RPMI7951 (cell line): Measurements from ENCODE around the gene PPP1R26. TPM values are rescaled to one million over a fixed set of nuclear protein-coding genes. Genes with fewer than 3 reads are reported as not detected.

Experiments used
- DNase-seq: peaks from one replicate; pipeline ENCODE4 v3.0.0-alpha.2; 2012; ENCODE audit warnings: low read depth
- total RNA-seq: library from RNA; depleted of rRNA; stranded (reverse); fragments of >200 nt; shearing (Covaris generic); gene quantifications from 2 replicates; pipeline ENCODE4 v1.2.3, GENCODE V29; 2014

Gene PPP1R26
- total RNA-seq, 1 experiment from 2014 or later, result 0.24 TPM

GRCh38 chr9:135464181-135464580 is 15.4 kb upstream of the PPP1R26 start:
- DNase-seq, result no peak

- DNase-seq, result no peak
Observed at GRCh38 chr9:135468854-135469521, 10.6 kb upstream of the PPP1R26 start.

GRCh38 chr9:135471791-135472640 is 7.6 kb upstream of the PPP1R26 start:
- DNase-seq, result no peak

- no peak for DNase-seq
Observed at GRCh38 chr9:135473972-135474543, 5.5 kb upstream of the PPP1R26 start.

GRCh38 chr9:135474915-135475314 is 4.7 kb upstream of the PPP1R26 start:
- no peak for DNase-seq

GRCh38 chr9:135476561-135477355 is 2.8 kb upstream of the PPP1R26 start:
- no peak for DNase-seq

- DNase-seq, result no peak
Observed at GRCh38 chr9:135478191-135478590, 1.4 kb upstream of the PPP1R26 start.

GRCh38 chr9:135478829-135479468 is 633 bp upstream of the PPP1R26 start:
- DNase-seq, result no peak

GRCh38 chr9:135480071-135480939 is 723 bp downstream of the PPP1R26 start:
- no peak for DNase-seq

- DNase-seq, result no peak
Observed at GRCh38 chr9:135480940-135481310, 1.3 kb downstream of the PPP1R26 start.

GRCh38 chr9:135482015-135482754 is 2.6 kb downstream of the PPP1R26 start:
- DNase-seq, result no peak

- DNase-seq, result no peak
Observed at GRCh38 chr9:135484460-135485277, 5.1 kb downstream of the PPP1R26 start.

- no peak for DNase-seq
Observed at GRCh38 chr9:135485385-135485784, 5.8 kb downstream of the PPP1R26 start.

- no peak for DNase-seq
Observed at GRCh38 chr9:135485832-135486231, 6.2 kb downstream of the PPP1R26 start.

GRCh38 chr9:135486267-135487065 is 6.9 kb downstream of the PPP1R26 start:
- no peak for DNase-seq

GRCh38 chr9:135487281-135488012 is 7.9 kb downstream of the PPP1R26 start:
- no peak for DNase-seq

- DNase-seq, result no peak
Observed at GRCh38 chr9:135488013-135488330, 8.4 kb downstream of the PPP1R26 start.

- no peak for DNase-seq
Observed at GRCh38 chr9:135488527-135488926, 8.9 kb downstream of the PPP1R26 start.
